ENCODE data around the gene SERPINA5. TPM values are rescaled to one million over a fixed set of nuclear protein-coding genes. Genes with fewer than 3 reads are reported as not detected.

The SERPINA5 gene
- total RNA-seq, 4 donors from 2014 or later = 2.3 to 8.4 (median 3.7) TPM

GRCh38 chr14:94562022-94562421 lies 19.2 kb upstream of the SERPINA5 start:
- no peak overlapping the region for H3K27ac ChIP-seq
- WGBS, 2 donors (ENCODE audit: low coverage in 1 of 2) = 84% methylated on average over 4 of the region's 5 CpGs; no CpG with 5 or more reads in 1 of the 2 donors
- peaks cover 17% of the 10 kb centered on the region for H3K27me3 ChIP-seq
- no peaks in the 10 kb centered on the region for H3K4me1 ChIP-seq
- H3K9me3 ChIP-seq = peaks cover 0 to 13% (median 0%) of the 10 kb centered on the region in 3 donors
- H3K36me3 ChIP-seq = no peaks in the 10 kb centered on the region
- ATAC-seq = no peak
- no peak for TF ChIP-seq CTCF (IDR thresholded peaks at IDR 0.05)
- TF ChIP-seq POLR2A (IDR thresholded peaks at IDR 0.05) = no peak
- no peak for TF ChIP-seq EP300 (IDR thresholded peaks at IDR 0.05)
- no peak for TF ChIP-seq POLR2AphosphoS5 (IDR thresholded peaks at IDR 0.05)
- no peak overlapping the region for H3K4me3 ChIP-seq

- Histone ChIP-seq H3K27me3 (peaks cover 17% of the 10 kb centered on the region), H3K27ac (no peak overlapping the region), H3K4me3 (no peak overlapping the region), H3K9me3 (peaks cover 0 to 5% (median 0%) of the 10 kb centered on the region in 3 donors), H3K36me3 (no peaks in the 10 kb centered on the region), H3K4me1 (no peaks in the 10 kb centered on the region)
- TF ChIP-seq POLR2AphosphoS5 (IDR thresholded peaks at IDR 0.05) (no peak), CTCF (IDR thresholded peaks at IDR 0.05) (no peak), EP300 (IDR thresholded peaks at IDR 0.05) (no peak), POLR2A (IDR thresholded peaks at IDR 0.05) (no peak)
- 76 to 81% methylated on average over 3 to 6 of the region's 16 CpGs for WGBS, 2 donors (ENCODE audit: low coverage in 1 of 2)
- ATAC-seq = no peak
These were observed 18.0 kb upstream of the SERPINA5 start for GRCh38 chr14:94562941-94563883.

- no peaks in the 10 kb centered on the region for H3K4me1 ChIP-seq
- no peaks in the 10 kb centered on the region for H3K36me3 ChIP-seq
- no peak overlapping the region for H3K4me3 ChIP-seq
- TF ChIP-seq POLR2A (IDR thresholded peaks at IDR 0.05) (no peak), CTCF (IDR thresholded peaks at IDR 0.05) (no peak), EP300 (IDR thresholded peaks at IDR 0.05) (no peak)
- H3K27ac ChIP-seq = no peak overlapping the region
- H3K27me3 ChIP-seq = peaks cover 19% of the 10 kb centered on the region
- no peak for ATAC-seq
- peaks cover 0 to 5% (median 0%) of the 10 kb centered on the region in 3 donors for H3K9me3 ChIP-seq
These were observed 16.8 kb upstream of the SERPINA5 start for GRCh38 chr14:94564381-94564780.

GRCh38 chr14:94568186-94568585 lies 13.0 kb upstream of the SERPINA5 start:
- TF ChIP-seq EP300 (IDR thresholded peaks at IDR 0.05) = no peak
- no peak for TF ChIP-seq POLR2A (IDR thresholded peaks at IDR 0.05)
- no peak for TF ChIP-seq CTCF (IDR thresholded peaks at IDR 0.05)
- TF ChIP-seq POLR2AphosphoS5 (IDR thresholded peaks at IDR 0.05) = no peak
- H3K9me3 ChIP-seq = peaks cover 0 to 5% (median 0%) of the 10 kb centered on the region in 3 donors
- H3K27ac ChIP-seq = no peak overlapping the region
- no peaks in the 10 kb centered on the region for H3K36me3 ChIP-seq
- no peak for ATAC-seq
- no CpG with 5 or more reads among the region's 9 CpGs for WGBS, 2 donors (ENCODE audit: low coverage in 1 of 2)
- H3K27me3 ChIP-seq = peaks cover 8% of the 10 kb centered on the region
- no peak overlapping the region for H3K4me3 ChIP-seq
- peaks cover 0 to 10% (median 0%) of the 10 kb centered on the region in 3 donors for H3K4me1 ChIP-seq

Data from gastroesophageal sphincter (tissue), 4 donors.